Panc1 (cell line): ENCODE results near the gene LHFPL2.

Experiments
- CTCF ChIP-seq: fragments of 450-650 bp; IDR thresholded peaks from 2 replicates; pipeline ENCODE4 v1.5.1; 2017; ENCODE audit warnings: mild to moderate bottlenecking
- POLR2AphosphoS5 ChIP-seq: IDR thresholded peaks from 2 replicates; pipeline ENCODE4 v1.6.1; 2012; ENCODE audit warnings: mild to moderate bottlenecking, low read depth, low read length, moderate library complexity

- TF ChIP-seq CTCF (no peak), POLR2AphosphoS5 (no peak)
Measured at GRCh38 chr5:78475370-78475769, 173.2 kb downstream of the LHFPL2 start.
